B cell (primary cell): ENCODE measurements around the gene NLRX1. TPM values are rescaled to one million over a fixed set of nuclear protein-coding genes. Genes with fewer than 3 reads are reported as not detected.

ENCODE experiments used
- ATAC-seq: fragments of 200-7000 bp; cut with Tn5 transposase; one replicate; pipeline ENCODE4 v1.10.0; 2021; ENCODE audit warnings: low read depth, mild to moderate bottlenecking, moderate number of reproducible peaks, moderate library complexity
- CTCF ChIA-PET: fragments of 350-600 bp; sonication (Branson Sonifier 250); formaldehyde crosslinking; loops from one replicate; lab custom pipeline; 2021; ENCODE audit warnings: antibody characterized with exemption, inconsistent platforms; lab: Charles Lee
- POLR2A ChIA-PET: fragments of 350-600 bp; sonication (Branson Sonifier 250); formaldehyde crosslinking; loops from one replicate; lab custom pipeline; 2021; ENCODE audit warnings: antibody characterized with exemption; lab: Charles Lee
- DNase-seq: peaks from one replicate; pipeline ENCODE4 v3.0.0; 2013
- H2AFZ ChIP-seq: 2 replicates; pipeline ENCODE4 v1.6.1; 2012; ENCODE audit warnings: mild to moderate bottlenecking, low read depth, low read length; ENCODE audit not compliant: insufficient read depth, poor library complexity, severe bottlenecking
- H3K27ac ChIP-seq, 2 donors: 1 replicate in 1 of 2; 2 replicates in 1 of 2; pipeline ENCODE4 v1.5.1; 2012 to 2013; ENCODE audit warnings: low read length in 2 of 2, mild to moderate bottlenecking in 2 of 2, moderate library complexity in 1 of 2
- H3K27me3 ChIP-seq, 4 experiments: fragments of 200-600 bp in 1 of 4; sonication (generic) in 1 of 4; replicated peaks in 1 of 4; 1 replicate in 2 of 4; 2 replicates in 2 of 4; pipeline versions ENCODE4 v1.6.1 to v1.7.0; 2013 to 2016; ENCODE audit warnings: low read length in 3 of 4, mild to moderate bottlenecking in 2 of 4, mixed read lengths in 1 of 4, moderate library complexity in 1 of 4; ENCODE audit not compliant: insufficient read depth in 4 of 4, control insufficient read depth in 3 of 4; ENCODE audit errors: control extremely low read depth in 1 of 4
- H3K36me3 ChIP-seq, 2 experiments: replicated peaks in 1 of 2; 1 replicate in 1 of 2; 2 replicates in 1 of 2; pipeline versions ENCODE4 v1.6.1 to v1.7.1; 2013; ENCODE audit warnings: low read length in 1 of 2; ENCODE audit not compliant: insufficient read depth in 2 of 2, control insufficient read depth in 1 of 2; ENCODE audit errors: control extremely low read depth in 1 of 2, extremely low read depth in 1 of 2
- H3K4me1 ChIP-seq, 2 donors: fragments of 200-600 bp in 1 of 2; sonication (generic) in 1 of 2; 1 replicate in 1 of 2; 2 replicates in 1 of 2; pipeline versions ENCODE4 v1.5.1 to v1.6.1; 2013 to 2017; ENCODE audit warnings: low read length in 2 of 2; ENCODE audit not compliant: control insufficient read depth in 2 of 2, insufficient read depth in 2 of 2
- H3K4me2 ChIP-seq: replicated peaks from 2 replicates; pipeline ENCODE3; 2012; ENCODE audit warnings: mild to moderate bottlenecking, low read depth, low read length; ENCODE audit not compliant: poor library complexity, severe bottlenecking
- H3K4me3 ChIP-seq, 5 experiments: fragments of 200-600 bp in 1 of 5; sonication (generic) in 1 of 5; 1 replicate in 3 of 5; 2 replicates in 2 of 5; pipeline versions ENCODE4 v1.5.1 to v1.7.0; 2011 to 2016; ENCODE audit warnings: low read length in 4 of 5, mild to moderate bottlenecking in 4 of 5, low read depth in 2 of 5, control low read depth in 1 of 5, moderate library complexity in 1 of 5; ENCODE audit not compliant: insufficient read depth in 1 of 5; ENCODE audit errors: control extremely low read depth in 1 of 5, extremely low read depth in 1 of 5
- H3K79me2 ChIP-seq: fragments of 200-600 bp; sonication (generic); one replicate; pipeline ENCODE4 v1.6.0; 2016; ENCODE audit warnings: low read length; ENCODE audit not compliant: control insufficient read depth, insufficient read depth
- H3K9ac ChIP-seq: fragments of 200-600 bp; sonication (generic); 2 replicates; pipeline ENCODE4 v1.6.1; 2017; ENCODE audit warnings: mild to moderate bottlenecking, low read length, moderate library complexity
- H3K9me3 ChIP-seq, 3 donors: one replicate each; pipeline versions ENCODE4 v1.6.1 to v1.7.1; 2013; ENCODE audit warnings: low read length in 2 of 3; ENCODE audit not compliant: control insufficient read depth in 2 of 3, insufficient read depth in 1 of 3; ENCODE audit errors: control extremely low read depth in 1 of 3
- H4K20me1 ChIP-seq: 2 replicates; pipeline ENCODE4 v1.6.0; 2012; ENCODE audit warnings: mild to moderate bottlenecking, low read length; ENCODE audit not compliant: insufficient read depth, control insufficient read depth, poor library complexity, severe bottlenecking
- H3K27ac Mint-ChIP-seq: one replicate; pipeline ENCODE4 v1.8.0; 2021; ENCODE audit warnings: mixed read lengths
- H3K27me3 Mint-ChIP-seq: one replicate; pipeline ENCODE4 v1.8.0; 2021; ENCODE audit warnings: mixed read lengths
- H3K4me1 Mint-ChIP-seq: one replicate; pipeline ENCODE4 v1.8.0; 2021; ENCODE audit warnings: mixed read lengths
- H3K4me3 Mint-ChIP-seq: one replicate; pipeline ENCODE4 v1.8.0; 2021; ENCODE audit warnings: mixed read lengths
- H3K9me3 Mint-ChIP-seq: one replicate; pipeline ENCODE4 v1.8.0; 2022; ENCODE audit warnings: mixed read lengths; ENCODE audit not compliant: insufficient read depth
- EZH2 ChIP-seq: IDR thresholded peaks from 2 replicates; pipeline ENCODE4 v1.6.1; 2012; ENCODE audit warnings: borderline replicate concordance, low read depth, mild to moderate bottlenecking, moderate library complexity, low read length; ENCODE audit not compliant: insufficient read depth, poor library complexity, severe bottlenecking
- WGBS: methylation state at CpG from one replicate; pipeline ENCODE4 v1.1.5; 2013; ENCODE audit warnings: missing lambda C conversion rate; ENCODE audit not compliant: insufficient coverage; 5-methylcytosine and 5-hydroxymethylcytosine counted together
- intact Hi-C: fragments of 100-400 bp; cut with micrococcal nuclease; formaldehyde crosslinking; loops from one replicate; pipeline ENCODE4 v1.10.0; 2022
- polyA plus RNA-seq: library from polyadenylated mRNA; depleted of rRNA; stranded (reverse); fragments of >200 nt; gene quantifications from 2 replicates; pipeline ENCODE4 v1.2.3, GENCODE V29; 2012
- total RNA-seq, 2 donors: library from RNA; stranded (reverse); fragments of 120-200 nt in 1 of 2; gene quantifications; 1 replicate in 1 of 2; 2 replicates in 1 of 2; pipeline versions ENCODE4 v1.2.3 to v1.2.4, GENCODE V29; 2013 to 2022
- TF ChIP-seq, protein P1 (sequence below): fragments of 200-600 bp; IDR thresholded peaks from one replicate; pipeline ENCODE4 v1.8.0; 2022; ENCODE audit warnings: antibody characterized with exemption, mild to moderate bottlenecking

NLRX1 gene
- total and polyA plus RNA-seq, 2 donors (not counting 1 experiment from before 2014, with no cell fraction given) = 6.3 to 10.4 TPM

DNA sequence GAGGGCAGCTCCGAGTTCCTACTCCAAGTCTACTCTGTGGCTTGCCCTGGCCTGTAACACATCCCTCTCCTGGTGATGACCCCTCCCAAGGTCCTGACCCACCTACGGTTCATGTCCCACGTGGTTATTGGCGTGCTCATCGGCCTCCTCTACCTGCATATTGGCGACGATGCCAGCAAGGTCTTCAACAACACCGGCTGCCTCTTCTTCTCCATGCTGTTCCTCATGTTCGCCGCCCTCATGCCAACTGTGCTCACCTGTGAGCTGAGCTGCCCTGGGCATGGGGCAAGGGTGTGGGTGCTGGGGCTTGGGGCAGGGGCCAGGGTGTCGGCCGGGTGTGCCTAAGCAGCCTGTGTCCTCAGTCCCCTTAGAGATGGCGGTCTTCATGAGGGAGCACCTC lies 10.1 kb upstream of the NLRX1 start:
- CTCF ChIA-PET = interaction anchor here (0.6 kb wide), 1 partner anchor 1734 kb away, joined by 3 read pairs; no protein-coding TSS in a partner anchor

DNA sequence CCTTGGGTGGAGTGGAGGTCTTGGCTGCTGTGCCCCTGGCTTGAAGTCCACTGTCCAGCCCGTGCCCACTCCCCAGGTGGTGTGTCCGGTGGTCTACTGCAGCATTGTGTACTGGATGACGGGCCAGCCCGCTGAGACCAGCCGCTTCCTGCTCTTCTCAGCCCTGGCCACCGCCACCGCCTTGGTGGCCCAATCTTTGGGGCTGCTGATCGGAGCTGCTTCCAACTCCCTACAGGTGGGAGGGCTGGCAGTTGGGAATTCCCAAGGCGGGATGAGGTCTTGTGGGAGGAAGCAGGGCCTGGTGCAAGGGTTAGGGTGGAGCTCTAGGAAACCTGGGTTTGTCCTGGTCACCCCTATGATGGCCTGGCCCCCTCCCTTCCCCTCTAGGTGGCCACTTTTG lies 8.4 kb upstream of the NLRX1 start:
- DNase-seq (no peak), ATAC-seq (no peak)
- Mint-ChIP-seq H3K9me3 (no peaks in the 10 kb centered on the region), H3K27ac (no peak overlapping the region), H3K27me3 (peaks cover 10% of the 10 kb centered on the region), H3K4me3 (no peak overlapping the region), H3K4me1 (peaks cover 3% of the 10 kb centered on the region)
- Histone ChIP-seq H3K36me3 (no peaks in the 10 kb centered on the region), H4K20me1 (no peaks in the 10 kb centered on the region), H3K27me3 (peaks cover 0 to 3% (median 0%) of the 10 kb centered on the region in 4 experiments), H3K9me3 (no peaks in the 10 kb centered on the region), H3K4me3 (no peak overlapping the region), H3K4me2 (no peak overlapping the region), H3K9ac (no peak overlapping the region), H3K4me1 (no peaks in the 10 kb centered on the region), H3K27ac (no peak overlapping the region), H2AFZ (no peak overlapping the region), H3K79me2 (no peaks in the 10 kb centered on the region)
- WGBS = 97% methylated on average over 8 of the region's 9 CpGs
- ChIA-PET POLR2A (no interaction called here), CTCF (interaction anchor here (0.6 to 1.4 kb wide), 2 partner anchors 9 to 46 kb away, joined by 3 to 5 read pairs; no protein-coding TSS in a partner anchor)
- no peak for TF ChIP-seq EZH2
- TF ChIP-seq, protein P1, sequence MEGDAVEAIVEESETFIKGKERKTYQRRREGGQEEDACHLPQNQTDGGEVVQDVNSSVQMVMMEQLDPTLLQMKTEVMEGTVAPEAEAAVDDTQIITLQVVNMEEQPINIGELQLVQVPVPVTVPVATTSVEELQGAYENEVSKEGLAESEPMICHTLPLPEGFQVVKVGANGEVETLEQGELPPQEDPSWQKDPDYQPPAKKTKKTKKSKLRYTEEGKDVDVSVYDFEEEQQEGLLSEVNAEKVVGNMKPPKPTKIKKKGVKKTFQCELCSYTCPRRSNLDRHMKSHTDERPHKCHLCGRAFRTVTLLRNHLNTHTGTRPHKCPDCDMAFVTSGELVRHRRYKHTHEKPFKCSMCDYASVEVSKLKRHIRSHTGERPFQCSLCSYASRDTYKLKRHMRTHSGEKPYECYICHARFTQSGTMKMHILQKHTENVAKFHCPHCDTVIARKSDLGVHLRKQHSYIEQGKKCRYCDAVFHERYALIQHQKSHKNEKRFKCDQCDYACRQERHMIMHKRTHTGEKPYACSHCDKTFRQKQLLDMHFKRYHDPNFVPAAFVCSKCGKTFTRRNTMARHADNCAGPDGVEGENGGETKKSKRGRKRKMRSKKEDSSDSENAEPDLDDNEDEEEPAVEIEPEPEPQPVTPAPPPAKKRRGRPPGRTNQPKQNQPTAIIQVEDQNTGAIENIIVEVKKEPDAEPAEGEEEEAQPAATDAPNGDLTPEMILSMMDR = no peak
- intact Hi-C loops = no loop called here

More for the DNA sequence above, 10.1 kb upstream of the NLRX1 start:
- Mint-ChIP-seq H3K9me3 (no peaks in the 10 kb centered on the region), H3K27me3 (peaks cover 22% of the 10 kb centered on the region), H3K27ac (no peak overlapping the region), H3K4me1 (peaks cover 3% of the 10 kb centered on the region), H3K4me3 (no peak overlapping the region)
- H3K4me3 ChIP-seq = no peak overlapping the region
- ATAC-seq (no peak), DNase-seq (no peak)
- intact Hi-C loops = no loop called here
- H4K20me1 ChIP-seq = no peaks in the 10 kb centered on the region
- POLR2A ChIA-PET = interaction anchor here (0.5 kb wide), 1 partner anchor 59 kb away, joined by 5 read pairs; no protein-coding TSS in a partner anchor
- H3K36me3 ChIP-seq = no peaks in the 10 kb centered on the region
- H2AFZ ChIP-seq = no peak overlapping the region
- H3K27me3 ChIP-seq = peaks cover 0 to 17% (median 0%) of the 10 kb centered on the region in 4 experiments
- no peaks in the 10 kb centered on the region for H3K9me3 ChIP-seq
- H3K4me2 ChIP-seq = no peak overlapping the region
- no peaks in the 10 kb centered on the region for H3K79me2 ChIP-seq
- WGBS = 88% methylated on average over 8 of the region's 13 CpGs
- H3K9ac ChIP-seq = no peak overlapping the region
- H3K27ac ChIP-seq = no peak overlapping the region
- H3K4me1 ChIP-seq = no peaks in the 10 kb centered on the region
- TF ChIP-seq, protein P1 = no peak
- no peak for TF ChIP-seq EZH2
